ENCODE data around the gene ARHGAP19.

GRCh38 chr10:97188261-97188711 lies 104.2 kb downstream of the ARHGAP19 start:
- TF ChIP-seq CTCF (IDR thresholded peaks at IDR 0.05) (no peak), POLR2AphosphoS5 (IDR thresholded peaks at IDR 0.05) (no peak)

All from sigmoid colon (tissue), 4 donors.